Cerebellar cortex (tissue), 1 donor: Measurements from ENCODE around the gene C1orf21.
"Not testable (repeated sequence)": the region's sequence is repeated elsewhere in the genome, so short reads cannot be mapped to it uniquely, and the experiment has no call there.

Experiments used
- DNase-seq: peaks from one replicate; pipeline ENCODE4 v3.0.0-alpha.2; 2015; ENCODE audit warnings: low spot score

Gene C1orf21, protein sequence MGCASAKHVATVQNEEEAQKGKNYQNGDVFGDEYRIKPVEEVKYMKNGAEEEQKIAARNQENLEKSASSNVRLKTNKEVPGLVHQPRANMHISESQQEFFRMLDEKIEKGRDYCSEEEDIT

DNA sequence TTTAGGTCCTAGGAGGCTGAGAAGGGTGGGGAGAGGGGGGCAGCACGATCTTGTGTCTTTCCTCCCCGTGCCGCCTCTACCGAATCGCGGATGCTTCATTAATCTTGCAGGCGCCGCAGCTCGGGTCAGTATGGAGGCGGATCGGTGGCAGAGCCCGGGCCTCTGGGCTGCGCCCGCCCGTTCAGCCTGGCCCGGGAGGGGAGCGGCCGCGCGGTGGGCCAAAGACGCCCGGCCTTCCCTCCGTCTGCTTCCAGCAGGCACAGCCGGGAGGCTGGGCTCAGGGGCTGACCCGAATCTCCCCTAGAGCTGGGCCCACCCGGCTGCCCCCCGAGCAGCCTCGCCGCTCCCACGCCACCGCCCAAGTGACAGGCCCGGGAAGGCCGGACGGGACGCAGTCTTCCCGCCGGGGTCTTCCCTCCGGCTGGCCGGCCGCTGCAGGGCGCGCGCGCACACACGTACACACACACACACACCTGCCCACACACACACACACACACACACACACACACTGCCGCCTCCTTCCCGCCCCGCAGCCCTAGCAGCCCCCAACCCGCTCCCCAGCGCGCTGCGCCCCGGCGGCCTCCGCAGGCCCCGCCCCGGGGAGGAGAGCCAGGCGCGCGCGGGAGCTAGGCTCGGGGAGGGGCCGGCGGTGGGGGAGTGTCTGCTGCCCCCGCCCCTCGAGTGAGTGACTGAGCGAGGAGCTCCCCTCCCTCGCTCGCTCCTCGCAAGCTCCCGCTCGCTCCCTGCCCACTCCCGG, at the start of gene C1orf21:
Gene C1orf21, plus strand, starts transcription at position 718 of the 757 bp plus-strand sequence. CDS start 90,481 bp downstream, outside the sequence.
- peak; percentile 87 for DNase-seq

DNA sequence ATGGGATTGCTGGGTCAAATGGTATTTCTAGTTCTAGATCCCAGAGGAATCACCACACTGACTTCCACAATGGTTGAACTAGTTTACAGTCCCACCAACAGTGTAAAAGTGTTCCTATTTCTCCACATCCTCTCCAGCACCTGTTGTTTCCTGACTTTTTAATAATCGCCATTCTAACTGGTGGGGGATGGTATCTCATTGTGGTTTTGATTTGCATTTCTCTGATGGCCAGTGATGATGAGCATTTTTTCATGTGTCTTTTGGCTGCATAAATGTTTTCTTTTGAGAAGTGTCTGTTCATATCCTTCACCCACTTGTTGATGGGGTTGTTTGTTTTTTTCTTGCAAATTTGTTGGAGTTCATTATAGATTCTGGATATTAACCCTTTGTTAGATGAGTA, 49.0 kb upstream of the C1orf21 start:
- DNase-seq: not testable (repeated sequence)

DNA sequence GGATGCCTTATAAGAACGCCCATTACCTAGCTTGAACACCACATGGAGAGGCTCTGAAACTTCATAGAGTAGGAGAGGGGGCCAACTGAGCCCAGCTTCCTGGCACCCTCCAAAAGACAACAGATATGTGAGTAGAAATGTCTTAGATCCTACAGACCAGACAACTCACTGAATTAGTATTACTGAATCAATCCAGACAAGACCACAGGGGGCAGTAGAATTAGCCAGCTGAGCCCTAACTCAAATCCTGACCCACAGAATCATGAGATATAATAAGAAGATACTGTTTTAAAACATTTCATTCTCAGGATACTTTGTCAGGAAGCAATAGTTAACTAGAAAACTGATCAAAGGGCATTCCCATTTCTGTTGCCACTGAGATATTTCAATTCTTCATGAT, 45.8 kb upstream of the C1orf21 start:
- no peak for DNase-seq

DNA sequence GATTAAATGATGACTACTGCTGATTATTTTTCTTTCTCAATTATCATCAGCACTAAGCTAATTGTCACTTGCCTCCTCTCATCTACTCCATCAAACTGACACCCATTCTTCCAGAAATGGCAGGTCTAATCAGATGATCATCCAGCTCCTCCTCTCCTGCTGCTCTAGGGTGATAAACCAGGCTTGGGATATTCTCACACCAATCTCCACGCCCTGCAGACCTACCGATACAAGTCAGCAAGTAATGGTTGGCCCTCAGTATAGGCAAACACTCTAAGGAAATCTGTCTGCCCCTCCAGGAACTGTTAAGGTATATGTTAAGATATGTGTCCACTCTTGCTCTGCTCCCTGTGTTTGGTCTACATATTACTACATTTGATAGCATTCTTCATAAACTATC, 36.3 kb upstream of the C1orf21 start:
- no peak for DNase-seq

DNA sequence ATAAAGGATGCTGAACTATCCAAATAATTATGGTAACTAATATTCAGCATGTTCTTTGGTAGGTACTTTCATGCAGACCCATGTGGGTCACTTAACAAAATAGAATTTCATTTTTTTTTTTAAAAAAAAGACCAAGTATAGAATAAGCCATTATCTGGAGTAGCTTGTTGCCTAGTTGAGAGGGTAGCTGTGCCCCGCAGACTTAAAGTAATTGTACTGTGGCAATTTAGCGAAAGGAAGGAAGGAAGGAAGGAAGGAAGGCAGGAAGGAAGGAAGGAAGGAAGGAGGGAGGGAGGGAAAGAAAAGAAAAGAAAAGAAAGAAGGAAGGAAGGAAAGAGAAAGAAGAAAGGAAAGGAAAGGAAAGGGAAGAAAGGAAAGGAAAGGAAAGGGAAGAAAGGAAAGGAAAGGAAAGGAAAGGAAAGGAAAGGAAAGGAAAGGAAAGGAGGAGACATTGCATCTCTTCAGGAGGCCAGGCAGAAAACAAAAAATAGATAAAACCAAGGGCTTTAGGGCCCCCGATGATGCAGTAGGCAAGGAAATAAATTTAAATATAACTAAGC, 35.3 kb upstream of the C1orf21 start:
- no peak for DNase-seq

DNA sequence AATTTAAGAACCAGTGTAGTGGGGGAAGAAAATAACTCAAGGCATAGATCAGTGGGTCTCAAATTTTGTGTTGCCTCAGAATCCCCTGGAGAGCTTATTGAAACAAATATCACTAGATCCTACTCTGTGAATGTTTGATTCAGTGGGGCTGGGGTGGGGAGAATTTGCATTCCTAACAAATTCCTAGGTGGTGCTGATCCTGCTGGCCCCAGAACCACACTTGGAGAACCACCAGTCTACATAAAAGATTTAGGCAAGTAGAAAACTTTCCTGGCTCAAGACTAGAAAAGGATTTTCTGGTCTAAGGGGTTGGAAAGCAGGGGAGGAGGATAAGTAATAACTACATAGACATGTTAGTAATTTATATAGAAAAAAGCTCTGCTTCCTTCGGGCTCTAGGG, 34.1 kb upstream of the C1orf21 start:
- no peak for DNase-seq

DNA sequence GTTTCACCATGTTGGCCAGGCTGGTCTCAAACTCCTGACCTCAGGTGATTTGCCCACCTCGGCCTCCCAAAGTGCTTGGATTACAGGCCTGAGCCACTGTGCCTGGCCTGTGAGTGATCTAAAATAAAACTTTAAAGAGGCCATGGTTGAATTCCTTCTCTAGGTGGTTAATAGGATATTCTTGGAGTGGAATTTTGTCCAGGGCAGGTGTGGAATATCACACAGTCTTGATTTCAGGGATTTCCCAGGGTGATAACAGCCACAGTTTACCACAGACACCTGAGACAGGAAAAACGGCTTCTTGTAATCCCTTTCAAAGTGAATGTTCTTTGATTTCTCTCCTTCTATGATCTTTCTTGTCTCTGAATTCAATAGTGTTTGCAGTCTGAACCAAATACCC, 32.1 kb upstream of the C1orf21 start:
- DNase-seq: no peak

DNA sequence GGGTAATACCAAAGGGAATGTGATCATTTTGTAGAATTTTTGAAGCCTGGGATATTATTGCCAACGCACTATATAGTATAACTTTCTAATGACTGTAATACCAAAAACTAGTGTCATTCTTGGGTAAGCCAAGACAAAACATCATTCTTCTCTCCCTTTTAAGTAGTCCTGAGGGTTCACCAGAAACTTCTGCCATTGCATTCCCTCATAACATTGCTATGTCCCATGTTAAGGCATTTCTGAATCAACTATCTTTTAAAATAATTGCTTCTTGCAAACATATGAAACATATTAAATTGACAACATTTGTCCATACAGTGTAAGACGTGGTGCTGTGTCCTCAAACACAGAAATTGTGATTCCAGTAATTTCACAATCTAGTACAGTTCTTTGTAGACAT, 29.9 kb upstream of the C1orf21 start:
- no peak for DNase-seq

DNA sequence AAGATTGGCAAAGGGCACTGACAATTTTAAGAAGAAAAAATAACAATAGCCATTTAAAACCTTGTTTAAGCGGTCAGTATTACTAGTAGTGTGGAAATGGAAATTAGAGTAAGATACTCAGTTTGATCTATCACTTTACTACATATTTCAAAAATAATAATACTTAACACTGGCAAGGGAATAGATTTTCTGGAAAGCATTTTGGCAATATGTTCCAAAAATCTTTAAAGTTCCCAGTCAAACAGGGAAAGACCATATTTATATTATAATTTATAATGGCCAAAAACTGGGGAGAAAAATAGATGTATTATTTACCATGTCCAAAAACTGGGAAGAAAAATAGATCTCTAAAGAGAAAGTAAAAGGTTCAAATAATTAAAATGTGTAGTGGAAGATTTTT, 28.6 kb upstream of the C1orf21 start:
- DNase-seq: no peak

DNA sequence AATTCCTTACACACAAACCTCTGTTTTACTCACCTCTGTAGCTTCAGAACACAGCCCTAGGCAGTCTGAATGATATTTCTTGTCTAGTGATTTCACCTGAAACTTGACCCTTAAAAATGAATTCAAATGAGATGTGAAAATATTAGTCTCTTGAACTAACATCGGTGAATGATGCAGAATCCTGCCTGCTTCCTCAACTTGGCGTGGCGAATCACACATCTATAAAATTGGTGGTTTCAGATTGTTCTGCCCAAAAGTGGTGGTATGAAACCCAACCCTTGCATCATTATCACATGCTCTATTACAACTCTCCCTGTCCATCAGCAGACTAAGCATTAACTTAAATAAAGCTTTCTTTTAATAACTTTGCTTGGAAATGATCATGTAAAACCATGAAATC, 26.9 kb upstream of the C1orf21 start:
- no peak for DNase-seq

DNA sequence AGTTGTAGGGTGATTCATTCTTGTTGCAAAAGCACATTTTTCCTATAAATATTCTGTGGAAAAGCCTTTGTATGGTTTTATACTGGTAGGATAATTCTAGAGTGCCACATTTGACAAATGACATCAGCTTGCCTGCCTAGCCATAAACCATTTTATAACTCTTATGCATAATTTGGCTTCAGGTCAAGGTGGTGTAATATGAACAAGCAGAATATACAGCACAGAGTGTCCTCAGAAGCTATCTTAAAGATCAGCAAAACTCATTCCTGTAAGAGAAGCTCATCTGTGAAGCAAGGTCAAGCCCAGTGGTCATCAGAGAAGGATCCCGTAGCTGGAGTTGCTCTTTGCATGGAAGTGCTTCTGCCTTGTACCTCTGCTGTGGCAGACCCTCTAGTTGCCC, 24.0 kb upstream of the C1orf21 start:
- DNase-seq: no peak

DNA sequence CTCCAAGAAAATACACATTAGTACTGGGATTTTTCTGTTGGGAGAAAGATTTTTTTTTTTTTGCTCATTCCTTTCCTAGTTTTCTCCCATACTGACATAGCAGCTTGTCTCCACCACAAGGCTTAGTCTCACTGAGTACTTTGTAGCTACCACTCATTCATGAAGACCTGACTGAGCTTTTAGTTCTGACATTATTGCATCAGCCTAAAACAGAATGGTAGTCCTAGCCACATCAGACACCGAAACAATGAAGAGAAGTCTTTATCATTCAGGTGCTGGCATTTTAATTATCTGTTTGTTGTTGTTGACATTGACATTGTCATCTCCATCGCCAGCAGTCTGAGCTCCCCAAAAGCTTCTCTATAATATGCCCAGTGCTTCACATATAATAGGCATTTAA, 21.1 kb upstream of the C1orf21 start:
- no peak for DNase-seq

DNA sequence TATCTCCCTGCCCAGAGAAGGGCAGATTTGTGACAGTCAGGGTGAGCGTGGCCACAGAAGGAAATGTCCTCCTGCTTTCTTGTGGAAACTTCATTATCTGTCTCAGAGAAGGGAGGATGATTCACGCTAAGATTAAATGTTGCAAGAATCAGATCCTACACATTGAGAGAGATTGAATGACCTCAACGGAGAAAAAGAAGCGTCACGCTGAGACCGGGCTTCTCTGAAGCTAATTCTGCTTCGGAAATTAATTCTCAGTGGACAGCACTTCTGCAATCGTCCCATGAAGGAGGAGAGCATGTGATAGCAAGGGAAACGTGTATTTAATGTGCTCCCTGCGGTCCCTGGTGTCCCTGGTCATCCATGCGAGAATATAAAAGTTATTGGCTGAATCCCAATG, 19.8 kb upstream of the C1orf21 start:
- DNase-seq: no peak

DNA sequence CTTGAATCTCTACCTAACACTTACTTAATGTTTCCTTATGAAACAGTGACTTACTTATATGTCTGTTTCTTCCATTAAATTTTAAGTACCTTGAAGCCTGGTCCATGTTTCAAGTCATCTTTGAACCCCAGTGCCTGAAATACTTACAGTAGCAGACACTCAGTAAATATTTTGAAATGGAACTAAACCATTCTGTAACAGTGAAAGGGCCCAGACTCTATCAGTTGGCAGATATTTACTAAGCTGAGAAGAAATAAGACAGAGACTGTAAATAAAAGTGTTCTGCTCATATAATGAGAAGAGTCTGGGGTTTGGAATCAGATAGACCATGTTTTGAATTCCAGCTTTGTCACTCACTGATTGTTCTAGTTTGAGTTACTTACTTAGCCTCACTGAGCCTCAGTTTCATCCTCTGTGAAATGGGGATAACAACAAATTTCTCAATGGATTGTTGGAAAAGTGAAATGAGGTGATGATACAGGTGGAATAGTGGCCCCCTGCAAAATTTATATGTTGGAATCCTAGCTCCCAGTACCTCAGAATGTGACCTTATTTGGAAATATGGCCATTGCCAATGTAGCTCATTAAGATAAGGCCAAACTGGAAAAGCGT, 19.3 kb upstream of the C1orf21 start:
- no peak for DNase-seq

DNA sequence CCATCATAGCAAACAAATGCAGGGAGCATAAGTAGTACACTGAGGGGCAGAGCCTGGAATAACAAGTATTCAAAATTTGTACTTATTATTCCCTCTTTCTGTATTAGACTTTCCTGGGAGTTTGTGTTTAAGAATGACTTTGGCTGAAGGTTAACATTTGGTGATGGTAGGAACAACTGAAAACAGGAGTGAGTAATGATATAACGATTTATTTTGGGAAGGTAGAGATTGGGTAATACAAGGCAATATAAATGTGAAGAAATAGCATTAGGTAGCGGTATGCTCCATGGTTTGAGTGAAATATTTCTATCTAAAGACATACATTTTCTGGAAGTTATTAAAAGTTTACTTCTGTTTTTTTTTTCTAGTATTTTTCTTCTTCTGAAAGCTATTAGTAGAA, 18.5 kb upstream of the C1orf21 start:
- no peak for DNase-seq

DNA sequence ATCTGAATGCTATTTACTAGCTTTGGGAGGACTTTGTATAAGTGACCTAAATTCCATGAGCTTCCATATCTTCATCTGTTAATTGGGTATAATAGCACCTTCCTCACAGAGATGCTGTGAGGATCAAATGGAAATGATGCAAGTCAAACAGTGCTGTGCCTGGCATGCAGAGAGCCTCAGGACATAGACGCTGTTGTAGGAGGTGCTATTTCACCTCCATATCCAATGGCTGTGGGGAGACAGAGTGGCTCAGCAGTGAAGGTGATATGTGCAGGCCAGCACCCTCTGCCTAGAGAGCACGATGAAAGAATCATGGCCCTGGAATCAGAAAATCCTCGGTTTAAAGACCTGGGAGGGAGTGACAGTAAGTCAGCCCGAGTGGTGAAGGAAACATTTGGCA, 16.0 kb upstream of the C1orf21 start:
- DNase-seq: no peak

DNA sequence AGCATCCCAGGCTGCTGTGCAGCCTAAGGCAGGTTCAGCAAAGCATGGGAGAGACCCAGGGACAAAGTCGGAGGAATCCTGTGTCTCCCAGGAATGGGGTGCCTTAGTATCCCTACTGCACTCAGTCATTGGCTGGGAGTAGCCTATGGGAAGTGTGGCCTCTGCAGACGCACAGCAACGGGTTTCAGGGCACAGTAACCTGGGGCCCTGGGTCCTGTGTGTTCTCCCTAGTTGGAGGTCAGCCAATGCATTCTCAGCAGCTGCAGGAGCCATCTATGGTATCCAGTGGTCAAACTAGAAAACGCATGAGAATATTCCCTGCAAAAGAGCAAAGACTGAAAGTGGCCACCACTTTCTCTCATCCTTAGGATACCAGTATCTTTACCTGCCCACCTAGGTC, 13.7 kb upstream of the C1orf21 start:
- no peak for DNase-seq

DNA sequence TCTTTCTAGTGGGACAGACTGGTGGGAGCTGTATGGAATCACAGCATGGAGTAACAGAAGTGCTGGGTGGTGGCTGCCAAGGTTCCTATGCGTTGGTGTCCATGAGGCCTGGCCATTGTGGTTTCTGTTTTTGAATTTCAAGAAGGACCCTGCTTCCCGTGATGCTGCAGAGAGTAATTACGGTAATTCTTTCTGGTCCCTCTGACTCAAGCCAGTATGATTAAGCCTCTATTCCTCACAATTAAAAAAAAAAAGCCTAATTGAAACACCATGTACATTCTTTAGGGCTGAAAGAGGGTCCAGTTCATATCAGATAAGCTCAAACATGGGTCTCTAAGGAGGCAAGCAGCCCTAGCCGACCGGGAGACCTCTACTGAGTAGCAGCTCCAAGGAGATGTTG, 10.5 kb upstream of the C1orf21 start:
- no peak for DNase-seq

DNA sequence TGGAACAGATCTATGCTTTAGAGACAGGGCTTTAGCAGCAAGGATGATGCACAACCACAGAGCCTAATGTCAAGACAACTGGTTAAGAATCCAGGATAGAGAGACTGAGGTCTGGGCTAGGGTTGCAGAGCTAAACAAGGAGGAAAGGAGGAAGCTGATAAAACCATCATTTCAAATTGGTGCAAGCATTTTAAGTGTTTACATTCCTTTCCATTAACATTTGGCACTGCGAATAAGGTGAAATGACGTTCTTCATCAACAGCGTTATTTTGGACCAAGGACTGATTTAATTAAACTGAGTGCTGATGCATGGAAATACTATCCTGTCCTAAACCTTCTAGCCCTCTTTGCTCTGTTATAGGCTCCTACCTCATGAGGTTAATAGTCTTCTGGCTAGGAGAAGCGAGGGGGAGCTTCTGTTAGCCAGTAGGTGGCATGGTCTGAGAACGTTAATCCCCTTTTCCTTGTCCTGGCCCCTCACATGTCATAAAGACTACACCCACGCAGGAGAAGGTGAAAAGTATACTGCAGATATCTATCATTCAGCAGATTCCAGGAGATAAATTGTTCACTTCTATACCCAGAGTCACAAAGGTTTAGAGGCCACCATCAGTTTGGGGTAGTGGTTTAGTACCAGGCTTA, 7.6 kb upstream of the C1orf21 start:
- no peak for DNase-seq

DNA sequence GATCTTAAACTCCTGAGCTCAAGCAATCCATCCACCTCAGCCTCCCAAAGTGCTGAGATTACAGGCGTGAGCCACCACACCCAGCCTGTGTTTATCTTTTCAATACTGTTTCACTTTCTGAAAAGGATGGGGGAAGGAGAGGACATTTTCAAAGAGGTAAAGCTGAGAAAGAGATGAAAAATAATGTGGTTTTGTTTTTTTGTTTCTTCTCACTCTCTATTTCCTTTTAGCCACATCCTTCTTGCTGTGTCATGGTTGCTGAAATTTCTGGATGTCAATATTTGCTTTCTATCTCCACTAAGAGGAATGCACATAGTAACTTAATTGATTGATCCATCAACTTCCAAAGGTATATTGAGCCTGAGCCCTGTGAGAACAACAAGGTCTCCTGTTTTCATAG, 6.4 kb upstream of the C1orf21 start:
- DNase-seq: no peak

DNA sequence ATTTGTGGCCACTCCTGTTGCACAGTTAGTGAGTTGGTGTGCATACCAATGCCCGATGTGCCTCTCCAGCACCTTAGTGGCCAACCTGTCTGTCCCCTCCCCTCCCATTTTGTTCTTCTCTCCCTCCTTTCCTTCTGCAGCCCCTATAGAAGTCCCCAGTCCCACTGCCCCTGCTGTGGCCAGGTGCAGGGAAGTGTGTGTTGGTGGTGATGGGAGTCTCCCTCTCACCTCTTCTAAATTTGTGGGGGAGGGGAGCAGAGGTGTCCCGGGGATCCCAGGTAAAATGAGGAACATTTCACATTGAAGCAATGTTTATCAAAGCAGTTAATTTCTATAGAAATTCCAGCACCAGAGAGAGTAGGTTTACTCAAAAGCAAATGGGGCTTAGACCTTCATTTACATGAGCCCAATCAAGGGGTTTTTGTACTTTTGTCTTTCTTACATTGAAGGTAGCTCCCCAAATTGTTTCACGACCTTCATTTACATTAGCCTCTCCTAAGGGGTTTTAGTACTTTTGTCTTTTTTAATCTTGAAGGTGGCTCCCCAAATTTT, 3.0 kb upstream of the C1orf21 start:
- DNase-seq: no peak

DNA sequence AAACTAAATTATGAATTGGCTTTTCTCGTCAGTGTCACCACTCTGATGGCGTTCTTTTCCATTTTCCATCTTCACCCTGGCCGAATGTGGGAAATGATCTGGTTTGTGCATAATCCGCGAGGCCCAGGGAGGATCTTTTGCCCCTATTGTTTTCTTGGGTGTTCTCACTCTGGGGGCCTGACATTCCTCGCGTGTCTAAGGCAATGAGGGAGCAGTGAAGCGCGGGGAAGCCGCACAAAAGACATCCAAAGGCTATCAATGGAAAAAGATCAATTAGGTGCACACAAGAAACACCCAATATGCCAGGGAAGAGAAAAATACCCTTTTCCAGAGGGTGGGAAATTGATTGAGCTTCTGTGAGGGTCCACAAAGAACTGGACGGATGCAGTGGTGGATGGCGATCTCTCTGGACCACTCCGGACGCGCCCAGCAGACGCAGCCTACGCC, 941 bp upstream of the C1orf21 start:
- no peak for DNase-seq

DNA sequence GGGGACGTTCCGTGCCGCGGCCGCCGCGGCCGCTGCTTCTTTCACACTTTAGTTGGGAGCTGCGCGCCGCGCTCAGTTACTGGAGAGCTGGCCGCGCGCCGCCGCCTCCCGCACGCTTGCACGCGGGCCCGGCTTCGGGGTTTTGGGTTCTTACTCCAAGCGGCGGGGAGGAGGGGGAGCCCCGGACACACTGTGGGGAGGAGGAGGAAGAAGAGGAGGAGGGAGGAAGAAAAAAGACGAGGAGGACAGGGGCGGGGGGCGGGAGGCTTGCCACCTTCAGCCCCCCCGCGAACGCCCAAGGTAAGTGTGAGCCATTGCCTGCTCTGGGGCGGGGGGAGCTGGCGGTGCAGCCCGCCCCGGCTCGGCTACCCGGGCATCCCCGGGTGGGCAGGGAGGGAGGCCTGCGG, 243 bp downstream of the C1orf21 start:
- DNase-seq: no peak
